Measurements from ENCODE around the gene GMIP.
"Not testable (repeated sequence)": the region's sequence is repeated elsewhere in the genome, so short reads cannot be mapped to it uniquely, and the experiment has no call there.

Gene GMIP, protein sequence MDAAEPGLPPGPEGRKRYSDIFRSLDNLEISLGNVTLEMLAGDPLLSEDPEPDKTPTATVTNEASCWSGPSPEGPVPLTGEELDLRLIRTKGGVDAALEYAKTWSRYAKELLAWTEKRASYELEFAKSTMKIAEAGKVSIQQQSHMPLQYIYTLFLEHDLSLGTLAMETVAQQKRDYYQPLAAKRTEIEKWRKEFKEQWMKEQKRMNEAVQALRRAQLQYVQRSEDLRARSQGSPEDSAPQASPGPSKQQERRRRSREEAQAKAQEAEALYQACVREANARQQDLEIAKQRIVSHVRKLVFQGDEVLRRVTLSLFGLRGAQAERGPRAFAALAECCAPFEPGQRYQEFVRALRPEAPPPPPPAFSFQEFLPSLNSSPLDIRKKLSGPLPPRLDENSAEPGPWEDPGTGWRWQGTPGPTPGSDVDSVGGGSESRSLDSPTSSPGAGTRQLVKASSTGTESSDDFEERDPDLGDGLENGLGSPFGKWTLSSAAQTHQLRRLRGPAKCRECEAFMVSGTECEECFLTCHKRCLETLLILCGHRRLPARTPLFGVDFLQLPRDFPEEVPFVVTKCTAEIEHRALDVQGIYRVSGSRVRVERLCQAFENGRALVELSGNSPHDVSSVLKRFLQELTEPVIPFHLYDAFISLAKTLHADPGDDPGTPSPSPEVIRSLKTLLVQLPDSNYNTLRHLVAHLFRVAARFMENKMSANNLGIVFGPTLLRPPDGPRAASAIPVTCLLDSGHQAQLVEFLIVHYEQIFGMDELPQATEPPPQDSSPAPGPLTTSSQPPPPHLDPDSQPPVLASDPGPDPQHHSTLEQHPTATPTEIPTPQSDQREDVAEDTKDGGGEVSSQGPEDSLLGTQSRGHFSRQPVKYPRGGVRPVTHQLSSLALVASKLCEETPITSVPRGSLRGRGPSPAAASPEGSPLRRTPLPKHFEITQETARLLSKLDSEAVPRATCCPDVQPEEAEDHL

DNA sequence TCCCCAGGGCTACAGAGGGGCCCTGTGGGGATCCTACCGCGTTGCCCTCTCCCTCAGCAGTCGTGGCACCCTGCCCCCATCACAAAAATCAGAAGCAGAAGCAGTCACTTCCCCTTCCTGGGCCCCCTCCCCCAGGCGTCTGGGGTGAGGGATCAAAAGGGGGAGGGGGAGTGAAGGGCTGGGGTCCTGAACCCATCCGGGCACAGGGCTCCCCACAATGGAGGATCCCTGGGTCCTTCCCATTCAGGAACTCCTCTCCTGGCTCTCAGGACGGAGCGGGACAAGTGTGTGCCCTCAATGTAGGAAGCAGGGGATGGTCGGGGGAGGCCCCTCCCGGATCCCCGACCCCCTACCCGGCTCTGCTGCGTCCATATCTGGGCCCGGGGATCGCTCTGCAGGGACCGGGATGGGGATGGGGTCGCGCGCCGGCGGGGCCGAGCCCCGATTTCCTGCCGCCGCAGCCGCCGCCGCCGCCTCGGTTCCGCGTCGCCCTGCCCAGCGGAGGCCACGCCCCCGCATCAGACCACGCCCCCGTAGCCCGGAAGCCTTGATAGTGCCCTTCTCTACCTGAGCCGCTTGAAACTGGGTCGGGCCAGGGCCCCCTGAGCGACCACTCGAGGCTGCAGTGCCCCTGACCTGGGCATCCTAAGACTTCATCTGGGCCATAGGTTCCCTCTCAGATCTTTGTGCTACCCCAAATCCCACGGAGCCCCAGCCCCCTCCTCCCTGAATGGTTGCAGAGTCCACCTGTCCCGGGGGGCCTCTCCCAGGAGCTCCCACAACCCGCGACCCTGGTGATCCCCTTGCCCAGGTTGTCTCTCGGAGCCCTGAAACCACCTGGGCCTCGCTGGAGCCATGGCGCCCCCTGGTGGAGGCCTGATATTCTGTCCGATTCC, at the start of gene GMIP:
Gene GMIP (minus strand): TSS at position 500 of the 896 bp plus-strand sequence. CDS start 128 bp downstream, at position 372.
- DNase-seq, result peak; percentile 96

DNA sequence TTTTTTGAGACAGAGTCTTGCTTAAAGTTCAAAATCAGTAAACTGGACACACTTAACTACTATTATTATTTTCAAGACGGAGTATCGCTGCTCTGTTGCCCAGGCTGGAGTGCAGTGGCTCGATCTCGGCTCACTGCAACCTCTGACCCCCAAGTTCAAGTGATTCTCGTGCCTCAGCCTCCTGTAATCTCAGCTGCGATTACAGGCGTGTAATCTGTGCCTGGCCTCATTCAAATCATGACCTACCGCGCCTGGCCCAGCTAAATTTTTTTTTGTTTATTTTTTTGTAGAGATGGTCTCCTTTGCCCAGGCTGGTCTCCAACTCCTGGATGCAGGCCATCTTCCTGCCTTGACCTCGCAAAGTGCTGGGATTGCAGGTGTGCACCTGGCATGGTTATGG, 48.2 kb upstream of the GMIP start:
- DNase-seq, result peak; percentile 18

DNA sequence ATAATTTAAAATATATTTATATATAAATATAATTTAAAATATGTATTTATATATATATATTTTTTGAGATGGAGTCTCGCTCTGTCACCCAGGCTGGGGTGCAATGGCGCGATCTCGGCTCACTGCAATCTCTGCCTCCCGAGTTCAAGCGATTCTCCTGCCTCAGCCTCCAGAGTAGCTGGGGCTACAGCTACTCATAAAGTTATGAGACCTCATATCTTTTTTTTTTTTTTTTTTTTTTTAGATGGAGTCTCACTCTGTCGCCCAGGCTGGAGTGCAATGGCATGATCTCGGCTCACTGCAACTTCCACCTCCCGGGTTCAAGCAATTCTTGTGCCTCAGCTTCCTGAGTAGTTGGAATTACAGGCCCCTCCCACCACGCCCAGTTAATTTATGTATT, 45.6 kb upstream of the GMIP start:
- peak; percentile 44 for DNase-seq

DNA sequence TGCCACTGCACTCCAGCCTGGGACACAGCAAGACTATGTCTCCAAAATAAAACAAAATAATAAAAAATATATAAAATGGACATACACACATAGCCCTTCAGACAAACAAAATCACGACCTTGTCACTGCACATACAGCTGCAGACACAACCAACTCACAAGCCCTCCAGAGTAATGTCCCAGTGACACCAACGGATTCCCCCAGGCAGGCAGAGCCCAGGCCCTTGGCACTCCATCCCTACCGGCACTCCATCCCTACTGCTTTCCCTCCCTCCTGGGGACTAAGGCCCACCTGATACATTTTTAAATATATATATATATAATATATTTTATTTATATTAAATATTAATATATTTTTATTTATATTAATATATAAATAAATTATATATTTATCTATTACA, 43.6 kb upstream of the GMIP start:
- peak; percentile 51 for DNase-seq

DNA sequence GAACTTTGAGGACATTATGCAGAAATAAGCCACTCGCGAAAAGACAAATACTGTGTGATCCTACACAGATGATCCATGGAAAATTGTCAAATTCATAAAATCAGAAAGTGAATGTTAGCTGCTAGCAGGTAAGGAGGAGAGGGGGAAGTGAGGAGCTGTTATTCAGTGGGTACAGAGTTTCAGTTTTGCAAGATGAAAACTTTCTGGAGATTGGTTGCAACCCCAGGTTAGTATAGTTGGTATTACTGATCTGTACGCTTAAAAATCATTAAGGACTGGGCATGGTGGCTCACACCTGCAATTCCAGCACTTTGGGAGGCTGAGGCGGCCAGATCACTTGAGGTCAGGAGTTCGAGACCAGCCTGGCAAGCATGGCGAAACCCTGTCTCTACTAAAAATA, 43.1 kb upstream of the GMIP start:
- no peak for DNase-seq

DNA sequence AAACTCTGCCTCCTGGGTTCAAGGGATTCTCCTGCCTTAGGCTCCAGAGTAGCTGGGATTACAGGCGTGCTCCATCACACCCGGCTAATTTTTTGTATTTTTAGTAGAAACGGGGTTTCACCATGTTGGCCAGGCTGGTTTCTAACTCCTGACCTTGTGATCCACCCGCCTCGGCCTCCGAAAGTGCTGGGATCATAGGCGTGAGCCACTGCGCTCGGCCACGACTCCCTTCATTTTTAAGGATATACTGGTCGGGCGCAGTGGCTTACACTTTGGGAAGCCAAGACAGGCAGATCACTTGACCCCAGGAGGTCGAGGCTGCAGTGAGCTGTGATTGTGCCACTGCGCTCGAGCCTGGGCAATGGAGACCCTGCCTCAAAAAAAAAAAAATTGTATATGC, 42.7 kb upstream of the GMIP start:
- peak; percentile 44 for DNase-seq

DNA sequence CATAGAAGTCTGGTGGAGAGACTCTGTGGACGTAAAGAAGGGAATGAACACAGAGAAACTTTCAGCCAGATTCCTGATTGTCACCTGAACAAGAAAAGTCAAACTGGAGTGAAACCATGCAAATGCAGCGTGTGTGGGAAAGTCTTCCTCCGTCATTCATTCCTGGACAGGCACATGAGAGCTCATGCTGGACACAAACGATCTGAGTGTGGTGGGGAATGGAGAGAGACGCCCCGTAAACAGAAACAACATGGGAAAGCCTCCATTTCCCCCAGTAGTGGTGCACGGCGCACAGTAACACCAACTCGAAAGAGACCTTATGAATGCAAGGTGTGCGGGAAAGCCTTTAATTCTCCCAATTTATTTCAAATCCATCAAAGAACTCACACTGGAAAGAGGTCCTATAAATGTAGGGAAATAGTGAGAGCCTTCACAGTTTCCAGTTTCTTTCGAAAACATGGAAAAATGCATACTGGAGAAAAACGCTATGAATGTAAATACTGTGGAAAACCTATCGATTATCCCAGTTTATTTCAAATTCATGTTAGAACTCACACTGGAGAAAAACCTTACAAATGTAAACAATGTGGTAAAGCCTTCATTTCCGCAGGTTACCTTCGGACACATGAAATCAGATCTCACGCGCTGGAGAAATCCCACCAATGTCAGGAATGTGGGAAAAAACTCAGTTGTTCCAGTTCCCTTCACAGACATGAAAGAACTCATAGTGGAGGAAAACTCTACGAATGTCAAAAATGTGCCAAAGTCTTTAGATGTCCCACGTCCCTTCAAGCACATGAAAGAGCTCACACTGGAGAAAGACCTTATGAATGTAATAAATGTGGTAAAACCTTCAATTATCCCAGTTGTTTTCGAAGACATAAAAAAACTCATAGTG, 36.0 kb upstream of the GMIP start:
- peak; percentile 22 for DNase-seq

DNA sequence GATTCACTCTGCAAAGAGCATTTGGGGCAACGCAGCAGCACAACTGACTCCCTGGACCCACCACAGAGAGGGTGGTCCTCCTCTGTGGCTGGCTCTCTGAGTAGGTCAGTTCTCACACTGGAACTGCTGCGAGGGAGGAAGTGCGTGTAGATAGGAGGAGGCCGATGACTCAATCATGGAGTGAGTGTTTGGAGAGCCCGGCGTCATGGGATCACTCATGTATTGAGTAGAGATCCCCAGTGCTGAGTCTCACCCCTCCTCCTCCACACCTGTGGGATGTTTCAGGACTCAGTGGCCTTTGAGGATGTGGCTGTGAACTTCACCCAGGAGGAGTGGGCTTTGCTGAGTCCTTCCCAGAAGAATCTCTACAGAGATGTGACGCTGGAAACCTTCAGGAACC, 34.1 kb upstream of the GMIP start:
- DNase-seq, result peak; percentile 43

DNA sequence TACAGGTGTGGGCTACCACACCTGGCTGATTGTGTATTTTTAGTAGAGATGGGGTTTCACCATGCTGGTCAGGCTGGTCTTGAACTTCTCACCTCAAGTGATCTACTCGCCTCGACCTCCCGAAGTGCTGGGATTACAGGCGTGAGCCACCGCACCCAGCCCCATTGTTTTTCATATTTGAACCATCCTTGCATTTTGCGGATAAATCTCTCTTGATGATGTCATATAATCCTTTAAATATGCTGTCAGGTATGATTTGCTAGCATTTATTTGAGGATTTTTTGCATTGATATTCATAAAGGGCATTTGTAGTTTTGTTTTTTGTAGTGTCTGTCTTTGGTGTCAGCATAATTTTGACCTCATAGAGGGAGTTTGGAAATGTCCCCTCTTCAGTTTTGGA, 30.9 kb upstream of the GMIP start:
- DNase-seq, result peak; percentile 30

DNA sequence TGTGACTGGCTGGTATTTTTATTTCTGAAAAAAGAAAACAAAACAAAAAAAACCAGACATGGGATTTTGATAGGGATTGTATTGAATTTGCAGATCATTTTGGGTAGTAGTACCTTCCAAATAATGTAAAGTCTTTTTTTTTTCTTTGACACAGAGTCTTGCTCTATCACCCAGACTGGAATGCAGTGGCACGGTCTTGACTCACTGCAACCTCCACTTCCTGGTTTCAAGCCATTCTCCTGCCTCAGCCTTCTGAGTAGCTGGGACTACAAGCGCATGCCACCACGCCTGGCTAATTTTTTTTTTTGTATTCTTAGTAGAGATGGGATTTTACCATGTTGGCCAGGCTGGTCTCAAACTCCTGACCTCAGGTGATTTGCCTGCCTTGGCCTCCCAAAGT, 29.4 kb upstream of the GMIP start:
- no peak for DNase-seq

DNA sequence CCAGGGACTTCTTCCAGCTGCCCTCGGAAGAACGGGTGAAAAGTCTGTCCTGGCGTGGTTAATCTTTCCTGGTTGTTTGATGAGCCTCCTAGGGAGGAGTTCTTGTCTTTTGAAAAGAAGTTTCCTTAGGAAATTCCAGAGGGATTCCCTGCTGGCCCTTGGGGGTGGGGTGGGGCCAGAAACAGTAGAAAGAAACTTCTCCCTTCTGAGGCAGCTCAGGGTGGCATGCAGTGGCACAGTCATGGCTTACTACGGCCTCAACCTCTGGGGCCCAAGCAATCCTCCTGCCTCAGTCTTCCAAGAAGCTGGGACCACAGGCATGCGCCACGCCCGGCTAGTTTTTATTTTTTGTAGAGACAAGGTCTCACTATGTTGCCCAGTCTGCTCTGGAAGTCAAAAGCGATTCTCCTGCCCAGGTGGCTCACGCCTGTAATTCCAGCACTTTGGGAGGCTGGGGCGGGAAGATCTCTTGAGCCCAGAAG, 26.7 kb upstream of the GMIP start:
- DNase-seq, result peak; percentile 56

DNA sequence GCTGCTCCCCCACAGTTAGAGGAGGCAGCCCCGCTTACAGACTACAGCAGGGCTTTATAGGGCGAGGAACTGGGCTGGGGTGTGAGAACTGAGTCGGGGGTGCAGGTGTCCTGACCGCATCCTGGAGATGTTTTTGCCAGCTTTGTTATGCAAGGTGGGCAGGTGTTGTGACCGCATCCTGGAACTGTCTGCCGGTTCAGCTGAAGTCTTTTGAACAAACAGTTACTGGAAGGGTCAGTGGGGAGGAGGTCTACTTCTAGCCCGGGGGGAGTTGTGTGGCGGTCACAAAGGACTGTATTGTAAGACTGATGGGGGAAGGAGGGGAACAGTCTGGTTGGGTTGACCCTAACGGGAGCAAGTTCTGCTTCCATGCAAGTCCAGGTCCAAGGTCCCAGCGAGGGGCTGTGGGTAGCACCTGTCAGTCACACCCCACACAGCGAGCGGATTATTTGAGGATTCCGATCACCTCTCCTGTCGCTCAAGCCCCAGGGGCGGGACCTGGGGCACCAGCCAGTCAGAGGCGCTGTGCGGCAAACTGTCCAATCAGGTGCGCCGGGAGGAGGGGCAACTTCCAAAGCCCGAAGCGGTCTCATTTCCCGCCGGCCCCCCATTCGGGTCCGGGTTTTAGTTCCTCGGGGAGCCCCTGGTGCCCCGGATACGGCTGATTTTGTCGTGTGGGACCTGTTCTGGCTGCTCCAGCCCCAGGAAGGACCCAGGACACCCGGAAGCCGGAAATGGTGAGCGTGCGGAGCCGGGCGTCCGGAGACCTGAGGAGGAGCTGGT, 25.0 kb upstream of the GMIP start, which contains the start of gene ZNF101:
Gene ZNF101 (plus strand): TSS at position 610 of the 783 bp plus-strand sequence. CDS start 125 bp downstream, at position 735.
- peak; percentile 95 for DNase-seq

DNA sequence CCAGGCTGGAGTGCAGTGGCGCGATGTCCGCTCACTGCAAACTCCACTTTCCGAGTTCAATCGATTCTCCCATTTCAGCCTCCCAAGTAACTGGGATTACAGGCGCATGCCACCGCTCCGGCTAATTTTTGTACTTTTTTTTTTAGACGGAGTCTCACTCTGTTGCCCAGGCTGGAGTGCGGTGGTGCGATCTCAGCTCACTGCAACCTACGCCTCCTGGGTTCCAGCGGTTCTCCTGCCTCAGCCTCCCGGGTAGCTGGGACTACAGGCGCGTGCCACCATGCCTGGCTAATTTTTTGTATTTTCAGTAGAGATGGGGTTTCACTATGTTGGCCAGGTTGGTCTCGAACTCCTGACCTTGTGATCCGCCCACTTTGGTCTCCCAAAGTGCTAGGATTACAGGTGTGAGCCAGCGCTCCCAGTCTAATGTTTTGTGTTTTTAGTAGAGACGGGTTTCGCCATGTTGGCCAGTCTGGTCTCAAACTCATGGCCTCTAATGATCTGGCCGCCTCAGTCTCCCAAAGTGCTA, 22.0 kb upstream of the GMIP start:
- DNase-seq, result not testable (repeated sequence)

DNA sequence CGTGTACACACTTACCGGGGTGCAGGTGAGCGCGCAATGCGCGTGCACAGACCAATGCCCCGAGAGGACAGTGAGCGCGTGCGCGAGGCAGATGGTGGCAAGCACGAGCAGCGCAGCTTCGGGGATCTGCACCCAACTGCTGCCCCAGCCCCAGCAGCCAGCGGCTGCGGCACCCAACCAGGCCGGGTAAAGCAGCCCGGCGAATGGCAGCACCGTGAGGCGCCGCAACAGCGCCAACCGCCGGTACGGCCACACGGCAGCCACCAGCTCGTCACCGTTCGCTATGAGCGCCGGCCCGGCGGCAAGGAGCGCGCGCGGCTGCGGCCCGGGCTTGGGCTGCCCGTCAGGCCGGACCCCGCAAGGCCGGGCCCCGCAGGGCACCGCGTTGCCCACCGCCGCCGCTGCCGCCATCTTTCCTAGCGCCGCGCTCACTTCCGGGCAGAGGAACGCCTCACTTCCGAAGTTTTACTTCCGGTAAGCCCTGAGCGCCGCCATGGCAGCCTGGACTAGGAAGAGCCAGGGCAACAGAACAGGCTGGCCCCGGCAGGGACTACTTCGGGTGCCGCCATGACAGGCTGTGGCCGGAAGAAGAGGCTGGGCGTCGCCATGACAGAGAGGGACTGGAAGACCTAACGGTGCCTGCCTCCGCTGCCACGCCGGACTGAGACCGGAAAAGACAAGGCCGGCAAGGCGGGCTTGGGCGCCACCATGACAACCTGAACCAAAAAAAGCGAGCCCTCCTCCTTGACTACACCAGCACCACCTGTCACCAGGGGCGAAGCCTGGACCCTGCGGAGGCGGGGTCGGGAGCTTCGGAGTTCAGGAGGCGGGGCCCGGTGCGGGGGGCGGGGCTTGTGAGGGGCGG, 20.0 kb upstream of the GMIP start, which contains the start of gene ATP13A1:
Gene ATP13A1 (minus strand): TSS at position 421 of the 865 bp plus-strand sequence. CDS start 10 bp downstream, at position 411.
- DNase-seq, result peak; percentile 94

DNA sequence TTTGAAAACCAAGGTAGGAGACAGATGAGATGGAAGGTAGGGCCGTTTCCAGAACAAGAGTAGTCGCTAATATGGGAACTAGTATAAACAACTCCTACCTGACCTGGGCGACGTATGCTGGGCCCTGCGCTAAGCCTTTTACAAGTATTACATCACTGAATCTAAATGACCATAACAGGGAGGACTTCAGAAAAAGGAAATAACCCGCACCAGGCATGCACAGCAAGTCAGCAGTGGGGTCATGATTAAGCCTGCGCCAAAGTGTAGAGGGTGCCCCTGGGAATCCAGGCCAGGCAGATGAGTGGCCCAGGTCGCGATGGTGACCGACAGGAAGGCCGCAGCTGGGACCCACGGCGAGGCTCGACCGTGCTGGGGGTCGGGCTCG, 19.4 kb upstream of the GMIP start:
- DNase-seq, result no peak

DNA sequence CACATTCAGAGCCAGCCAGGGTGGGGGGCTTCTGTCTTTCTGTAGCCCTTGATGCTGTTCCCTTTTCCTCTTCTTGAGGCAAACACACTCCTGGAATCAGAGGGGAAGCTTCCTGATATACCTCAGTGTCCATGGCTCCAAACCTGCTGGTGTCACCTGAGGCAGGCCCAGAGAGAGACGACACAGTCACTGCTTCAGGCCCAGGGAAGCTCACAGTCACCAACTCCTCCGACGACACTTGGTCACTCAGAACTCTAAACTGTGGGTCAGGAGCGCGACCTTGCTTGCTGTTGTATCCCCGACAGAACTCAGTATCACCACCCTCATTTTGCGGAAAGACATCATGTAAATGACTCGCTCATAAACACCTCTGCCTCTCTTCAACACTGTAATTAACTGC, 18.9 kb upstream of the GMIP start:
- no peak for DNase-seq

DNA sequence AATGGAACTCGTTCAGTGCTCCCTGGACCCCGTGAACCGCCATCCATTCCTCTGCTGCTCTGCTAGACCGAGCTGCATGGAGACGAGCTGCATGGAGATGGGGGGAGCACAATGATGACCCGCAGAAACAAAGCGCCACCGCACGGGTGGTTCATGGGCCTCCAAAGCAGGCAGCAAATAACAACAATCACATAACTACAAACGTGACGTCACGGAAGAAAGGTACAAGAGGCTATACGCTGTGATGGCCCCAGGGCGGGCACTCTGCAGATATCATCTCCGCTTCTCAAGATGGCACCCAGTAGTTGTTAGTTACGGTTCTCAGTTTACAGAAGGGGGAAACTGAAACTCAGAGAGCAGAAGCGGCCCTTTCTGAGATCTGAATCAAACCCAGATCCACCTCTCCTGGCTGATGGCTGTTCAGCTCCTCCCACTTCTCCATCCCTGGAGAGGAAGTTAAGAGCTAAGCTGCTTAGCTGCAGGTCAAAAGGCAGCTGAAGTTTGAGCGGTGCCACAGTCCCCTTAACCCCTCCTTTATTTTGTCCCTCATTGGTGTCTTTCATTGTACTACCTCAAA, 18.3 kb upstream of the GMIP start:
- no peak for DNase-seq

DNA sequence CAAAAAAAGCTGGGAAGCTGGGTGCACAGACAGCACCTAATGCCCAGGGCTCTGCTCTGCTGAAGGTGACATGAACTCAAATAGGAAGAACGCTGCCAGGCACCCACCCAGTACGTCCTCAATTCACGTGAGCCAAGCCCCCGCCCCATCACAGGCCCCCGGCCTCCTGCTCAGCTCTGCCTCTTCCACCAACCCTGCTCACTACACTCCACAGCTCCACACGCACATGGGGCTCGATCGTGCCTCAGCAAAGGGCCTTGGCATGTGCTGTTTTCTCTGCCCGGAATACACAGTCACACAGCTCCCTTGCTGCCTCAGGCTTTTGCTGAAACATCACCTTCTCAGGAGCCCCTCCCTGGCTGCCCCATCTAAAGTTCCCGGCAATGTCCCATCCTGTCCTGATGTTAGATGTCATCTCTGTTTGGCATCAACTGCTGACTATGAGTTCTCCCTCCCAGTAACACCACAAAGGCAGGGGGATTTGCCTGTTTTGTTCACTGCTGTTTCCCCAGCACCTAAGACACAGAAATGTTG, 17.8 kb upstream of the GMIP start:
- no peak for DNase-seq
